ENCODE data around the gene RAB30. TPM values are rescaled to one million over a fixed set of nuclear protein-coding genes. Genes with fewer than 3 reads are reported as not detected.

RAB30 gene
- total RNA-seq, 1 donor from 2014 or later, result 13.6 TPM

DNA sequence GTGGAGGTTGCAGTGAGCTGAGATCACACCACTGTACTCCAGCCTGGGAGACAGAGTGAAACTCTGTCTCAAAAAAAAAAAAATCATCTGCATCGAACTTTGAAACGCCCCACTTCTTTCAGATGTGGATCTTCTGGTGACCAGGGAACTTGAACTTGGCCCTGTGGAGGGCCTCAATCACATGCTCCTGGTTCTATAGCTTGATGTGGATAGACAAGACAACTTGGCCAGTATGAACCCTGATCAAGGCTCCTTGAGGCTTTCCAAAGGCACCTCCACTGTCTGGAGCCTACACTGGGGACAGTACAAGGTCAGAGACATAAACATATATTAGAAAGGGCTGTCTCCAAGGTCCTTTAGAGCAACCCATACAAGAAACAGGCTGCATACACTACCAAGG is 30.6 kb downstream of the RAB30 start:
- DNase-seq (ENCODE audit: low read depth), result no peak

DNA sequence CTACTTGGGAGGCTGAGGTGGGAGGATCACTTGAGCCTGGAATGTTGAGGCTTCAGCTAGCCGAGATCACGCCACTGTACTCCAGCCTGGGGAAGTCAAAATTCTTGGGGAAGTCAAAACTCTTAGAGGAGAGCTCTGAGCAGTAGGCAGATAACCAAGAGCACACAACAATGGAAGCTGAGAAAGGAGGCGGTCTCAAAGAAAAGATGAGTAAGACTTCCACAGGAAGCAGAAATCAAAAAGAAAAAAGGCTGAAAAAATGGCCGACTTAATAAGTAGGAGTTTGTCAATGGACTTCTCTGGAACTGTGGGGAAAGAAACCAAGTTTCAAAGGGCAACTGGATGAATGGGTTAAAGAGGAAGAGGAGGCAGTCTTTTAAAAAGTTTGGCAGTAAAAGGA is 32.1 kb downstream of the RAB30 start:
- DNase-seq (ENCODE audit: low read depth), result no peak

DNA sequence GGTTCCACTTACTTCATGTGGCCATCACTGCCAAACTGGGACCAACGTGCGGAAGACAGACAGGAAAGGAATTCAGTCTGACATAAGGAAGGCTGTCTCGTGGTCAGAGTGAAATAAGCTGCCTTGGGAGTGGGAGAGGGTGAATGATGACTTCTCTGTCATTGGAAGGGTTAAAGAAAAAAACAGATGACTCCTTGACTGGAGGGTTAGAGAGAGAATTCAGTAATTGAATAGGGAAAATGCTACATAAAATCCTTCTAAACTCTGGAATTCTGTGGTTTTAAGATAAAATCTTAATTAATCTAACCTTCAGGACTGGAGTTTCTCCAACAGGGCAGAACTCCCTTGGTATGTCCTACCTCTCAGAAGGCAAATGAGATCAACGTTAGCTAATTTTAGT is 33.8 kb downstream of the RAB30 start:
- DNase-seq (ENCODE audit: low read depth), result no peak

DNA sequence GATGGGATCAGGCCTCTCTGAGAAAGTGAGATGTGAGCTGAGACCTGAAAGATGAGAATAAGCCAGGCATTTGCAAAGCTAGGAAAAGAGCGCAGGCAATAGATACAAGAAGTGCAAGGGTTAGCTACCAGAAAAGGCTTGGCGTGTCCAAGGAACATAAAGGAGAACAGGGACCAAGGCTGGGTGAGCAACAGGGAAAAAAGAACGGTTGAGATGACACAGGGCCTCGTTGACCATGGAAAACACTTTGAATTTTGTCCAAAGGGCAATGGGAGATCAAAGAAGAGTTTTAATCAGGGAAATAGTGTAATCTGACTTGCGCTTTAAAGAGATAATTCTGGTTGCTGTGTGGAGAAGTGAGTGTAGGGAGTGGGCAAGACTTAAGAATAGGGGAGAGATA is 35.0 kb downstream of the RAB30 start:
- DNase-seq (ENCODE audit: low read depth), result no peak

DNA sequence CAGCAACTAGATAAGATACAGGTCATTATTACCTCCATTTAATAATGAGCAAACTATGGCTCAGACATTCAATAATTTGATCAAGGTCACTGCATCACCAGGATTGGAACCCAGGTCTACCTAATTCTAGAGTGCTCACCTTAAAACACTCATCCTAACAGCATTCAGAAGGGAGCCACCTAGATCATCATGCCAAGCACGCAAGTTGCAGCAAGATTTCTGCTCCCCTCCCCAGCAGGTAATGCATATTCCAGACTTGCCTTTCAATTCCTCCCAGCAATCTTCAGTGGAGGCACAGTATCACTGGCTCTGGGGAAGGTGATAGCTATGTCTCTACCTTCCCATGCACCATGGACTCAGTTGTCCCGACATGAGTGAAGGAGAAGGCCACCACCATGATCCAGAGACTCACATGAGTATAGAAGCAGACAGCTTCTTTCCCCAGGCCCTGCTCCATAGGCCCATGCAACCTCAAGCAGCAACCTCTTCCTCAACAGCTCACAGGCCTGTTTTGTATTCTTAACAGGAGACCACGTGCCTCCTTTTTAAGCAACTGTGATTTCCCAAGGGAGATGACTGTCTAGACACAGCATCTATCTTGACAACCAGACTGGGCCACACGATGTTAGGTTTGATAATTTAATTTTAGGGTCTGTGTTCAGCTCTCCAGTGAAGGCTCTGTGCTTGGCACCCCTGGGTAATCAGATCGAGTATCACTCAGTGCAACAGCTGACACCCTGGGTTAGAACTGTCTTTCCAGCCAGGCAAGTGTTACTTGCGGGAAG is 36.4 kb downstream of the RAB30 start:
- DNase-seq (ENCODE audit: low read depth), result peak; percentile 73

DNA sequence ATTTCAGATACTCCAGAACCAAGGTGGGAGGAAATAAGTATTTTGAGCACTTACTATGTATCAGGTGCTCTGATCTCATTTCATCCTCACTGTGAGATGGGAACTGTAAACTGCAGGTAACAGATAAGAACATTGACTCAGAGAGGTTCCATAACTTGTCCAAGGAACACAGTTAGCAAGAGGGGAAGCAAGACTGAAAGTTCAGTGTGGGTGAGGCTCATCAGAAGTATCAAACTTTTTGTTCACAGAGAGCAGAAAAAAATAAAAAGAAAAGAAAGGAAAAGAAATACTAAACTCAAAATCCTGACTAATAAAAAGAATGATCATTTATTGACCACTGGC is 37.1 kb downstream of the RAB30 start:
- DNase-seq (ENCODE audit: low read depth), result no peak

DNA sequence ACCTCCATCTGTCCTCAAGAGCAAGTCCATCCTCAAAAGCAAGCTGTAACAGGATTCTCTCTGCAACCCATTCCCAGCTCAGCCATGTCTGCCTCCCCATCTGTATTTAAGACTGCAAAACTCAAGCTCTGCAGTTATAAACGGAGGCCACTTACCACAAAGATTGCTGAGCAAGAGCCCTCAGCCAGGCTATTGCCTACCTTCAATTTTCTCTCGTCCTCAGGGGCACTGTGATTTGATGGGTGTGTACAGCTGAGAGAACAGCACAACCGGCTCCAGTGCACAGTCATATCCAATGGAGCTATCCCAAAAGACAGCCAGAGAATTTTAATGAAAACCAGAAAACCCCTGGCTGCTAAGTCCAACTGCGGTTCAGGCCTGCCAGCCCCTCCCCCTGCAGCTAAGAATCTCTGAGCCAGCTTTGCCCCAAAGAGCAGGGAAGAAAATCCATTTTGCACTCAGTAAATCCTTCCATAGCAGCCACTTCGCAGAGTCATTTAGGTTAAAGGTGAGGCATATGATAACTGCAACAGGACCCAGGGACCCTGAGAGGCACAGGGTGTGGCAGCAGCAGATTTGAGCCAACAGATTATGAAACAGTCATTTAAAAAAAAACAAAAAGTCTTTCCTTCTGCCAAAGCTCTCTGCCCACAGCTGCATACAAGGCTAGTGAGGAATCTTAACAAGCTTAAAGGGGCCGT is 37.6 kb downstream of the RAB30 start:
- DNase-seq (ENCODE audit: low read depth), result peak; percentile 79

DNA sequence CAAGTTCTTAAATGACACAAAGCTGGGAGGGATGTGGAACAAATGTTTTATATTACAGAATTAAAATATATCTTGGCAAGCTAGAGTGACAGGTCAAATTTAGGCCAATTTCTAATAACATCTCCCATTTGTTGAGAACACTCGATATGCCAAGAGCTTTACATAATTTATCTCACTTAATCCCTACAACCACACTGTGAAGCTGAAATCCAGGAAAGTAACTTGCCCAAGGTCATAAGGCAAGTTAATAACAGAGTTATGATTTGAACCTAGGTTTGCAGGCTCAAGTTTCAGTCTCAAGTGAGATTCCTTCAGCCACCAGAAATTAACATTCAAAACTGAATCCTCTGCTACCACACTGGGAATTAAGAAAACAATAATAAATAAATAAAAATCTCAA is 38.3 kb downstream of the RAB30 start:
- DNase-seq (ENCODE audit: low read depth), result peak; percentile 36

DNA sequence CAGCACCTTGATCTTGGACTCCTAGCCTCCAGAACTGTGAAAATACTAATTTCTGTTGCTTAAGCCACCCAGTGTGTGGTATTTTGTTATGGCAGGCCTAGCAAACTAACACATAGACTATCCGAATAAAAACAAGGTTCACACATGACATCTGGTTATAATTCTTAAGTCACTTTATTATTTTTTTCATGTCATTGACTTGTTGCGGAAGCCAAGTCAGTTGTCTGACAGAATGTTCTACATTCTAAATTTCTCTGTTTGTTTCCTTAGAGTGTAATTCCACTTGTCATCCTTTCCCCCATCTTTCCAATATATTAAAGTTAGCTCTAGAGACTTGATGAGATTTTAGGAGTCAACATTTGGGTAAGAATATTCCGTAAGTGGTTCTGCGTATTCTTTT is 40.6 kb downstream of the RAB30 start:
- no peak for DNase-seq (ENCODE audit: low read depth)

DNA sequence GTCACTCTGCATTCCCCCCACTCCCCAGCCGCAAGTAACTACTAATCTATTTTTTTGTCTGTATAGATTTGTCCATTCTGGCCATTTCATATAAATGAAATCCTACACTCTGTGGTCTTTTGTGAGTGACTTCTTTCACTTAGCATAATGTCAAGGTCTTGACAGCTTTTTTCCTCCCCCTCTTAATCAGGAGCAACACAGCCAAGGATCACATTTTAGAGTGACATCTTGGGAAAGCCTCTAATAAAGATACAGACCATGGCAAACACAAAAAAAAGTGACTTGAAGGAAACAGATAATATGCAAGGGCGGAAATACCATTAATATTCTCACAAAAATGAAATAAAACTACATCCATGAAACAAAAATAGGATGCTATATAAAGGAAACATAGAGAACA is 43.9 kb downstream of the RAB30 start:
- no peak for DNase-seq (ENCODE audit: low read depth)

DNA sequence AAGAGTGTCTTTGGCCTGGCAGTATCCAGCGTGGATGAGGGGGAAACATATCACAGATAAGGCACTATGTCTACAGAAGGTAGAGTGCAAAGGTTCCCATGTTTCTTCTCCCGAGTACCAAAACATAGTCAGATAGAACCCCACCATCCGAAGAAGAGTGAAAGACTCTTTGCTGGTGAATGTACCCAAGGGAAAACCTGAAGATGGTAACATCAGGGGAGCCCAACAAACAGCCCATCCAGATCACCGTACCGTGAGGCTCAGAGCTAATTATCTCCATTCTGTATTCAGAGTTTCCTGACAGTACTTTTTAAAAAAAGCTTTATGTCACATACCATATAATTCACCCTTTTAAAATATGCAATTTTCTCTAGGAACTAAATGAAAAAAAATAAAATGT is 44.4 kb downstream of the RAB30 start:
- no peak for DNase-seq (ENCODE audit: low read depth)

DNA sequence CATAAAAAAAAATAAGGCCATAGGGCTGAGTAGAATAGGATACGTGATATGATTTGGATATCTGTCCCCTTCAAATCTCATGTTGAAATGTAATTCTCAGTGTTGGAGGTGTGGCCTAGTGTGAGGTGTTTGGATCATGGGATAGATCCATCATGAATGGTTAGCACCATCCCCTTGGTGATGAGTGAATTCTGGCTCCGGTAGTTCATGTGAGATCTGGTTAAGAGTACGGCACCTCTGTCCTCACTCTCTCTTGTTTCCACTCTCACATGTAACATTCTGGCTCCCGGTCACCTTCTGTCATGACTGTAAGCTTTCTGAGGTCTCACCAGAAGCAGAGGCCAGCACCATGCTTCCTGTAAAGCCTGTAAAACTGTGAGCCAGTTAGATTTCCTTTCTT is 45.5 kb downstream of the RAB30 start:
- no peak for DNase-seq (ENCODE audit: low read depth)

DNA sequence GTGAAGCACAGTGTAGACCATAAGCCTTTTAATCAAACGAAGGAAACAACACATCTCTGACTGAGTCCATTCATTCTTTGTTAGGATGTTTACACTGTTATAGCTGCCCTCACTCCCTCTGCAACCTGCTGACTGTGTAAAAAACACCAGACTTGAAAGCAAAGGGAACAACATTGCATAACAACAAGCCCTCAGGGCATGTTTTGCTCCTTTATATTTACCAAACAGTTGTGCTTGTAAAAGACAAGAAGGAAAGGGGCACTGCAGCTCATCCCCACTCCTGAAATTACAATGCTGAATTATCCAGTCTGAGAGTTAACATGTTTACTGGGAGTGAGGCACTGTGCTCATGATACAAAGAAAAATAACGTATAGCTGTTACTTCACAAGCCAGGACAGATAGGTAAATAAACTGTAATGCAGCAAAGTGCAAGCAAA is 46.4 kb downstream of the RAB30 start:
- no peak for DNase-seq (ENCODE audit: low read depth)

DNA sequence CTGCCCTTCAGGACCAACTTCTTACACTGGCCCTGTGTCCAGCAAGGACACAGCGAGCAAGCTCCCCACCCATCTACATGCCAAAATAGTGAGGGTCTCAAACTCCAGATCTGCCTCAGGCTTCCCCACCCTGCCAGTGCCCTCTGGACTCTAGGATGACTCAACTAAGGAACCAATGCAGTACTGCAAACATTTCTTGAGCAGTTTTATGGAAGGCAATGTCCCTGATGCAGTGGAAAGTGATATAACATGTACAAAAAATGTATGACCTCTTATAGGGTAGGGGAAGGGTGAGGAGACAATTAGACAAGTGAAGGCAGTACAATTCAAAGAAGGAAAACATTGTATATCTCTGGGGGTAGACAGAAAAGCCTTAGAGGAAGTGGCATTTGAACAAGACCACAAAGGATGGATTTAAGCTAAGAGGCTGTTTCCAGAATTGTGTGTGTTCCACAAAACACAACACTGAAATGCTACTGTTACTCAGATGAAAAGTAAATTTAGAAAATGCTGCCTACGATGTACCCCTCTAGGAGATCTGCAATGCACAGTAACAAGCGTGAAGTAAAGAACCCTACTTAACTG is 47.3 kb downstream of the RAB30 start:
- no peak for DNase-seq (ENCODE audit: low read depth)

DNA sequence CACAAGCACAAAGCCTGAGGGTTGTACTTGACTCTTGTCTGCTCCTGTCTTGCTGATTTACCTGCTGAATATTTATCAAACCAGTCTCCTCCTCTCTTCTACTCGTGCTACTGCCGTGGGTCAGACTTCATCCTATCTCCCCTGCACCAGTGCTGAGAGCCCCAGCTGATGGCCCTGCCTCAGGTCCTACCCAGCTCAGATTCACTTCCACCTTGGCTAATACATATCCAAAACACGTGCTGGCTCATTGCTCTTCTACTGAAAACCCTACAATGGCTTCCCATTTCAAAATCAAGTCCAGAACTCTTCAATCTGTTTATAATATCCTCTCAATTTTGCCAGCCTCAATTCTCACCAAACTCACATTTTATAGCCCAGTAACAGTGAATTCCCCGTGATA is 48.3 kb downstream of the RAB30 start:
- no peak for DNase-seq (ENCODE audit: low read depth)

DNA sequence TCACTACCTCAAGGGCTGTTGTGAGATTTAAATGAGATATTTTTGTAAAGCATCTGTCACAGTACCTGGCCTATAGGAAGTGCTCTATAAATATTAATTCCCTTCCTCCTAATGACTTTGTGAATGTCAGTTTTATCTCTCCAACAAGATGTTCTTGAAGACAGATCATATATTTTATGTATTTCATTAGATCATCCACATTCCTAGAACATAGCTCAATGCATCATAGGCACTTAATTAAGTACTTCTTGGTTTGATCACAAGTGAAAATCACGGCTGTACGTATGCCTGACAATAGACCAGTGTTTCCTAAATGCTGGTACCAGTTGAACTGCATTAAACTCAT is 49.9 kb downstream of the RAB30 start:
- DNase-seq (ENCODE audit: low read depth), result no peak

DNA sequence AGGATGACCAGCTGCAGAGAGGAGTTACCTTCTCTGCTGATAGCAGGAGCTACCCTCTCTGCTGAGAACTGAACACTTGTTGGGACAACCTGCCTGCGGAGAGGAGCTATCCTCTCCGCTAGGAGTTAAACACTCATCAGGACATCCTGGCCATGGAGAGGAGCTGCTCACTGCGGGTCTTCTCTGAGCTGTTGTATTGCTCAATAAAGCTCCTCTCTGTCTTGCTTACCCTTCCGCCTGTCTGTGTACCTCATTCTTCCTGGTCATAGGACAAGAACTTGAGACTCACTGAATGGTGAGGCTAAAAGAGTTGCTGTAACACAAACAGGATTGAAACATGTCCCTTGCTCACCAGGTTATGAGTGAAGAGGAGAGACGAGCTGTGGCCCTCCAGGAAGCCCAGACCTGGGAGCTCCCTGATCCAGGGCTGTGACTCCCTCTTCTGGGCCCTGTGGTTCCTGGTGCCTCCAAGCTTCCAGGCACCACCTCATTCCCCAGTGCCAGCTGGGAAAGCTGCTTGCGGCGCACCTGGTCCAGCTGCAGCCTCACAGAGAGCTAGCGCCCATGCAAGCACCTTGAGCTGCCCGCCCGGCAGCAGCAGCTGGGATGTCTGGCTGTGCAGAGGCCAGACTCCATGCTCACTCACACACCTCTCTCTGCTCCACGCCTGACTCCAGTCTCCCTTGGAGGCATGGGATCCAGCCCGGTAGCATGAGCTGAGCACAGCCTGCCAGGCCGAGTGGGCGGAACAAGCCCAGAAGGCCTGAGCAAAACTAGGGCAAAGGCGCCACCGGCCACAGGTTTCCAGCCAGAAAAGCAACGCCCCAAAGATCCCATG is 50.5 kb downstream of the RAB30 start:
- DNase-seq (ENCODE audit: low read depth), result no peak

DNA sequence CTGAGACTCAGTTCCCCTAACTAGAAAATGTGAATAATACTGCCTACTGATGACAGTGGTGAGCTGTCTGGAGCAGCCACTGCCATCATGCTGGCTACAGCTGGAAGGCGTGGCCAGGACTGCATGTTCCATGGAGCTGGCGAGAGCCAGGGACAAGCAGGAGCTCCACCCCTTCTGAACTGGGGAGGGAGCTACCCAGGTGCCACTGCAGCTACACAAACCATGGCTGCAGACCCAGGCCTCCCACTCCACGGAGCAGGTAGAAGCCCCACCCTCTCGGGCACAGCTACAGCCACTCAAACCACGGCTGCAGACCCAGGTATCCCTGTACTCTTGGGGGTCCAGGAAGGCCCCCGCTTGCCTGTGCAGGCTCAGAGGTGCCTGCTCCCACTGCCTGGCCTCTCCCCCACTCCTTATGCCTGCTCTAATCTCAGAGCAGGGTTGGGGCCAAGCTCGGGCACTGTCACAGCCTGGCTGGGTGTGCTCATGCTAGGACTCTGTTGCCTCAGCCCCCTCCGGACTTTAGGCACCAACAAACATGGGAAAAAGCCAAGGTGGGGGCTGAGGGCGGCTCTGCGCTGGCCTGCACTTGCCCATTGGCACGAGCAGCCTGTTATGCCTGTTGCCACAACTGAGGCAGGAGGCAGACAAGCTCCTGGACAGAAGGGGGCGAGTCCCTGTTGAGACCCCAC is 51.7 kb downstream of the RAB30 start:
- no peak for DNase-seq (ENCODE audit: low read depth)

DNA sequence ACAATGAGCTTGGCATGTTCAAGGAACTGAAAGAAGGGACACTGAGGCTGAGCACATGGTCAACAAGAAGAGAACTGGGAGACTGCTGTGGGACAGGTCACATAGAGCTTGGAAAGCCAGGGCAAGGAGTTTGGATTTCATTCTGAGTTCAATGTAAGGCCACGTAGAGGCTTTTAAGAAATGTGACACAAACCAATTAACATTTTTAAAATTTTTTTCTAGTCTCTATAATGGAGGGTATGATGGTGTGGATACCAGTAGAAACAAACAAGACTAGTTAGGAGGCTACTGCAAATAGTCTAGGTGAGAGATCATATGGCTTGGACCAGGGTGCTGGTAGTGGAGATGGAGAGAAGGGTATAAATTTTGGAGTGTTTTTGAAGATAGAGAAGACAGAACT is 56.7 kb downstream of the RAB30 start:
- DNase-seq (ENCODE audit: low read depth), result no peak

DNA sequence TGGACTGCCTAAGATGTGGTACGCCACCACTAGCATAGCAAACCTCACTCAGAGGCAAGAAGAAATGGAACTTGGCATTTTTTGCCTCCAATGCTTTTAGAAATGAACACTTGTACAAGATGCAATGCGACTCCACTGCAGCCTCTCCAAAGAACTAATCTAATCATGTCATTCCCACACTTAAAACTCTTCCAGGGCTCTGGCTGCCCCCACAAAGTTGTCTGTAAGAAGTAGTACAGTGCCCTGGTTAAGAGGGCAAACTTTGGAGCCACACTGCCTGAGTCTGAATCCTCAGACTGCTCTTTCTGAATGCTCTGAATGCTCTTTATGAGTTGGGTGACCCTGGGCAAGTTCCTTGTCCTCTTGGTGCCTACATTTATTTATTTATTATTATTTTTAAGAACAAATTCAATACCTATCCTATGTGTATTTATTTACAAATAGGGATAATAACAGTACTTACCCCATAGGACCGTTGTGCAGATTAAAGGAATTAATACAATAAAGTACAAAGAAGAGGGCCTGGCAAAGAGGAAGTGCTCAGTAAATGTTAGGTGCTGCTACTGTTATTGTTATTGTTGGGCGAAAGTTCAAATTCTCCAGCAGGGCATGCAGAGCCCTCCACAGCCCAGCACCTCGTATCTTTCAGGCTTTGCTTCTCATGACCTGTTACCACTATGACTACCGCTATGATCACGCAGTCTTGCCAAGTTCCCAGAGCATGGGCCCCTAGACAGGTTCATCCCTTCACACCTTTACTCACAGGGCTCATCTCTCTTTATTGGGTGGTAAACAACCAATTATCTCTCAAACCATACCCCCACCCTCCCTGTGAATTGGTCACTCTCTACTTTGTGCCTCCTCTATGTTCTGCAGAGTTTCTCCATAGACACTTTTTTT is 59.3 kb downstream of the RAB30 start:
- DNase-seq (ENCODE audit: low read depth), result no peak

Data from myocyte (in vitro differentiated cells).